Midbrain (tissue), 1 donor: Measurements from ENCODE around the gene NFIC.

Experiments used
- DNase-seq: peaks from one replicate; lab custom pipeline; 2025; lab: John Stamatoyannopoulos, UW

Gene NFIC

DNA sequence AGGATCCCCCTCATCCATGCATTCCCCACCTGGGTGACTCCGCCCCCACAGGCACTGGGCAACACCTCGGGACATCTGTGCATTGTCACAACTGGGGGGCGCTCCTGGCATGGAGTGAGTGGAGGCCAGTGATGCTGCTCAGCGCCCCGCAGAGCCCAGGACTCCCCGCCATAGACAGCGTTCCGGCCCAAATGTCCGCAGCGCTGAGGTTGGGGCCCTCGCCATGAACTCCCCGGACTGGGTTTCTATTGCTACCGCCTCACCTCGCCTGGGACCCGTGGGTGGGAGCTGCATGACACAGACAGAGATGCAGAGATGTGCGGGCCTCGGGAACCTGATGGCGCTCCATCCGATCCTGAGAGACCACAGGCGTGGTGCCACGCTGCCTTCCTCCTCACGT lies 144.3 kb downstream of the NFIC start:
- no peak for DNase-seq

DNA sequence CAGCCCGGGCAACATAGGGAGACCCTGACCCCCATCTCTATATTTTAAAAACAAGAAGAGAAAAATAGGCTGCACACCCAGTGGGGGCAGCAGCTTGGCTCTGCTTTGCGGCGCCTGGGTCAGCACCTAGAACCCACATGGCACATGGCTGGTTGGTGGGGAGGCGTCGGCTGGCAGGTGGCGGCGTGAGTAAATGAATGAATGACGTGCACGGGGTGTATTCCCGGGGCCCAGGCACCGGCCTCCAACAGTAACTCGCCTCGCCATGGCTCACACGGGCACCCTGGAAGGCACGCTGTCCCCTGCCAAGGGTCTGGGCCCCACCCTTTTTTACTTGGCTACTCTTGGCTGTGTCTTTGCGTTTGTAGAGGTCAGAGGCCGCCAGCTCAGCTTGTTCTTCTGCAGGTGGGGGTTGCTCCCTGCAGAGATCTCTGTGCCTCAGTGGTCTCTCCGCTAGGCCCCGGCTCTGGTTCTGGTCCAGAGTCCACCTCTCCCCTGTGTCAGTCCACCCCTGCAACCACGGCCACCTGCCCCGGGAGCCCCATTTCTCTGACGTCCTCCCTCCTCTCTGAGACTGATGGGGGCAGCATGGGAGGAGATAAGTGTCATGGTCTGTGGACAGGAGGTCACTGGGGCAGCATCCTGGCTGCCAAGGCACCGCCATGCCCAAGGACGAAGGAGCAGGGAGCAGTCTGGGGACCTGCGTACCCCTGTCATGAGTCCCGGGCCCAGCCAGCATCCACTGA lies 145.3 kb downstream of the NFIC start:
- DNase-seq, result no peak

DNA sequence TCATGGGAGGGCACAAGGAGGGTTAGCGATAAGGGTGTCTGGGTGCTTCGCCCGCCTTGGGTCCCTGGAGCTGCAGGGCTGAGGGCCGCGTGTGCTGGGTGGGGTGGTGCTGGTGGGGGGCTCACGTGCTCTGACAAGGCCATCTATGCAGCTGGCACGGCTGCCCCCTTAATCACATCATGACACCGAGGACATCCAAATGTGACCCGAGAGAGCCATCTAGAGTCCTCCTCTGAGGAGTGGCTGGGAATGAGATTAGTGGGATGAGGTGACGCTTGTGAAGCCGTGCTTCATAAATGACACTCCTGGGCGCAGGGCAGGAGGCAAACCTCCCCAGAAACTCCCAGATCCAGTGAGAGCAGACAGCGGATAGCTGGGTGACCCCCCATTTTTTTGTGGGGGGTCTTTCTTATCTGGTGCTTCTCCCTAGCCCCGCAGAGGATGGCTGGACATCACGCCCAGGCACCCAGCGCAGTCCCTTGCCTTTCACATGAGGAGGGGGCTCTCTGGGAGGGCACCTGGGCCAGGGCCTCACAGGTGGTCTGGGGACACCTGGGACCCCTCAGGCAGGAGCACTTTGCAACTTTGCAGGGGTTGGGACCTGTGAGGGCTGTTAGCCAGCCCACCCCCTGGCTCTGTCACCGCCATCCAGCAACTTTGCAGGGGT lies 146.3 kb downstream of the NFIC start:
- peak; percentile 55 for DNase-seq

DNA sequence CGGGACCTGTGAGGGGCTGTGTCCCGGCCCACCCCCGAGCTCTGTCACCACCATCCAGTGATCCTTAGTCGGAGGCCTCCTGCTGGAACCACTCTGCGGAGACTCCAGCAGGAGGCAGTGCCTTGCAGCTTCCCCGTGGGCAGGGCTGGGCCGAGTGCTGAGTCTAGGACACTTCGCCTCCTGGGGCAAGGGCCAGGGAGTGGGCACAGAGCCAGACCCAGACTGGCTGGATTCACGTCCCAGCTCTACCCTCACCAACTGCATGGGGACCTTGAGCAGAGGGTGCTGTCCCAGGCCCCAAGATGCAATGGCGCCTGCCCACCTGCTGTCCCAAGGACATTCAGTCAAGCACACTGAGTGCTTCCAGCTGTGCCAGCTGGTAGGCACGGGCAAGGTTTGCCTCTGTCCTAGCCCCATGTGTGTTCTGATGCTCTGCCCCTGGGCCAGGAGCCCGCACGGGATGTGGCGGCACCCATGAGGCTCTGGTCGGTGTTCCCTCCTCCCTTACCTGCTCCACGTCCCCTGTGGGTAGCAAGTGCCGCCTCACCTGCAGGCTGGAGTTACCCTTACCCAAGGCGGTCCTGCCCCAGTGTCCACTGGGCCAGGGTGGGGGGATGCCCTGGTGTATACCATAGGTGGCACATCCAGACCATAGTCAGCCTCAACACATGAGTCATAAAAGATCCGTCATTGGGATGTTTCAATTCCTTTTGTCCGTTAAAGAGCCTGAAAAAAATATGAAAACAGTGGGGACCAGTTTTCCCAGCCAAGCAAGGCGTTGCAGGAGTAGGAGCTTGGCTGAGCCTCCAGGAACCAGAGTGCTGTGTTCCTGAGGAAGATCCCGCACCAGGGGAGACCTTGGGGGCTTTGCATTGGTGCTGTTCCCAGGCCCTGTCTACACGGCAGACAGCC lies 147.1 kb downstream of the NFIC start:
- no peak for DNase-seq

DNA sequence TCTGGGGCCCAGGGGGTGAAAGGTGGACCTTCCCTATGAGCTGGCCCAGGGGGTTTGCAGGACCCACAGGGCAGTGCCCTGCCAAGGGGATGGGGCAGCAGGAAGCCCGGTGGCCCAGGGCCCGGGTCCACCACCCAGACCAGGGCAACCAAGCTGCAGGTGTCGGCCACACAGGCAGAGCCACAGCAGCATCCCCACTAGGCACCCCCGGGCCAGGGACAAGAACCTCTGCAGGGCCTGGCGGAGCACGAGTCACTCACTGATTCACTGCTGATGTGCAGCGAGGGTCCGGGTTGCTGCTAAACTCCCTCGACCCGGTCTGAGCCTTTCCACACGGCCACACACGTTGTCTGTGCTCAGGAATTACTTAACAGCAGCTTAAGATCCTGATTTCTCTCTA lies 148.5 kb downstream of the NFIC start:
- DNase-seq, result no peak

DNA sequence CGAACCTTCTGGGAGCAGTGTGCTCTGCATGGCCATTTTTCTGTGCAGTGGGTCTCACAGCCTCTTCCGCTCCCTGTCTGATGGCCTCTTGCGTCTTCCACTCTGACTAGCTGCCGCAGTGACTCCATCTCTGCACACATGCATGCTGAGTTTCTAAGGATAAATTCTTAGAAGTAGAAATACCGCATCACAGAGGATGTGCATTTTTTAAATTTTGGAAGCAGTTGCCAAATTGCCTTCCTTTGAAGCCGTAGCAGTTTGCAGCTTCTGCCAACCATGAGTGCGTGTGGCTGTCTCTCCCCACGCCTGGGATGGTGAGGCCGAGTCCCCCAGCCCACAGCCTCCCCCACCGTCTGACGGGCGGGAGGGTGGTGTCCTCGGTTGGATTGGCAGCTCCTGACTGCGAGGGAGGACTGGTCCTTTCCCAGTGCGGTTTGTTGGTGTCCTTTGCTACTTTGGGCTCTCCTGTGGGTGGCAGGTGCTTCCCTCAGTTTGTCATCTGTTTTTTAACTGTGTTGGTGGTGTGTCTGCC lies 149.6 kb downstream of the NFIC start:
- no peak for DNase-seq

DNA sequence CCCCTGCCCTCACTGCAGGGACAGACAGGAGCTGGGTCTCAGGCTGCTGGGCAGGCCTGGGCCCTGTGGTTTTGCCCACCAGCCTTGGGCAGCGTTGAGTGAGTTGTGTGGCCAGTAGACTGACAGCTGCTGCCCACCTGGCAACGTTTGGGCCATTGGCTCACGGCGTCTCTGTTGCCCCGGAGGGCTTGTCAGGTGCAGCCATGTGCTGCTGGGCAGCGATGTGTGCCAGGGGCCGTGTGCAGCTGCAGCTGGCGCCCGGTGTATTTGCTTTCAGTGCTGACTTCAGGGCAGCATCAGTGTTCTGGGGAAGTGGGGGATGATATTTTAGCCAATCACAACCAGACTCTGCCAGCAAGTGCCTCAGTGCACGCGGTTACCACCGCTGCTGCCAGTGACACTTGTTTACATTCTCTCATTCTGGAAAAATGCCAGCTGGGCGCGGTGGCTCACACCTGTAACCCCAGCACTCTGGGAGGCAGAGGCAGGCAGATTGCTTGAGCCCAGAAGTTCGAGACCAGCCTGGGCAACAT lies 150.4 kb downstream of the NFIC start:
- DNase-seq, result no peak

DNA sequence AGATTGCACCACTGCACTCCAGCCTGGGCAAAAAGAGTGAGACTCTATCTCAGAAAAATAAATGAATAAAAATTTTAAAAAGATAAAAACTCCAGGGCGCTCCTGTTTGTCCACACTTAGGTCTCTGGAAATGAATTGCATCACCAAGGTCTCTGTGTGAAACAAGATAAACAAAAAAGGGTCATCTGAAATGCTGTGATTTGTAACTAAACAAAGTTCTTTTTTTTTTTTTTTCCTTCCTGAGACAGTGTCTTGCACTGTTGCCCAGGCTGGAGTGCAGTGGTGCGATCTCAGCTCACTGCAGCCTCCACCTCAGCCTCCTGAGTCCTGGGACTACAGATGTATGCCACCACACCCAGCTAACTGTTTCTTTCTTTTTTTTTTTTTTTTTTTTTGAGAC lies 151.3 kb downstream of the NFIC start:
- no peak for DNase-seq

DNA sequence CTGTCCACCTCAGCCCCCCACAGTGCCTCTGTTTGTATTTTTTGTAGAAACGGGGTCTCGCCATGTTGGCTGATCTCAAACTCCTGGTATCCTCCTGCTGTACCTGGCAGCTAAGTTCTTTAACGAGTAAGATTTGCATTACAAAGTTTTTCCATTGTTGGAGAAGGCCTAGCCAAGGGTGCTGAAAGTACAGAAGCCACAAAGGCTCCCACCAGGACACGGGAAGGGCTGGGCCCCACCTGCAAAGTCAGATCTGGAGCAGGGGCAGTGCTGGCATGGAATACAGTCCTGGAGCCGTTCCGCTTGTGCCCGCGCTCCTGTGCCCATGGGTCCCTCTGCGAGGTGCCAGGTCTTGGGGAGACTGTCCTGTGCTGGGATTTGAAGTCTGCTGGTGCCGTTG lies 151.9 kb downstream of the NFIC start:
- no peak for DNase-seq

DNA sequence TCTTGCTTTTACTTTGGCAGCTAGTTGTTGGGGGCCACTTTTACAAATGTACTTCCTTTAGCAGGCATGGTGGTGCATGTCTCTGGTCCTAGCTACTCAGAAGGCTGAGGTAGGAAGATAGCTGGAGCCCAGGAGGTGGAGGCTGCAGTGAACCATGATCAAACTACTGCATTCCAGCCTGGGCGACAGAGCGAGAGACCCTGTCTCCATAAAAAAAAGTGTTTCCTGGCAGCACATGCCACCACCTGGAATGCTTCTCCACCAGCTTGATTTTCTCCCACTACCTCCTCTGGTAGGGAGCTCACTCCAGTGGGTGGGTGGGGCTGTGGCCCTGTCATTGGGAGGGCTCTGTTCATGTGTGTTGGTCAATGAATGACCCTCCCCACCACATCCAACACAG lies 152.3 kb downstream of the NFIC start:
- no peak for DNase-seq
